ENCODE measurements around the gene FIS1.
"Not testable (repeated sequence)": the region's sequence is repeated elsewhere in the genome, so short reads cannot be mapped to it uniquely, and the experiment has no call there.

The FIS1 gene

DNA sequence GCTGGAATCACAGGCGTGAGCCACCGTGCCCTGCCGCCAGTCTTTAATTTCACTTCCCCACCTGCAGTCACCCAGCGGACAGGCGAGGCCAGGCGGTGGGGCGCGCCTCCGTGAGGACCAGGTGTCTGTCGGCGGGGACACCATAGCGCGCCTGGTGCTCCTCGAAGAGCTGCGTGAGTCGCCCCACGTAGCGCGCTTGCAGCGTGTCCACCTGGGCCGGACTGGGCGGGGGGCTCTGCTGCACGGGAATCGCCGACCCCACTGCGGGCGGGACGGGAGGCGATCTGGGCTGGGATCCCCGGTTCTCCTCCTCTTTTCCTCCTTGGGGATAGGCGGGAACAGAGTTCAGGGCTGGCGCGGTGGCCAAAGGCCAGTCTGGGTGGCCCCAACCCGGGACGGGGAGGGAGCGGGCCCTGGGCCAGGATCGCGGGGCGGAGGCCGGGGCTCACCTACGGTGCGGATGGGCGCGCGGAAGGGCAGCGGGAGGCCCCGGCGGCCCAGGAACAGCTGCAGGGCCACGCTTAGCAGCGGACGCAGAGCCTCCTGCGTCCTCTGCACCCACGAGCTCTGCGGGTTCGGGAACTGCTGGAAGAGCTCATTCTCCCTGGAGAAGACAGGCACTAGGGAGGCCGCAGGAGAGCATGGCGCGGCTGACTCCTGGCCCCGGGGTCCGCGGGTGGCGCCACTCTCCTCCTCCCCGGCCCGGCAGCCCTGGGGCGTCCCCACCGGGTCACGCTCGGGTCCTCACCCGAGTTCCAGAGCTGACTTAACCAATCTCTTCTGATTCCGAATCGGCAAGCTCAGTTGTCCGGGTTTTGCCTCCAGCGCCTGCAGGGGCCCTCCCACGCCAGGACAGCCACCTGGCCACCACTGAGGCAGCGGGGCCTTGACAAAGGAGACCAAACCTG lies 42.9 kb downstream of the FIS1 start:
- no peak overlapping the region for H3K4me3 ChIP-seq (ENCODE audit: extremely low read depth, insufficient read depth, low read length, poor library complexity, severe bottlenecking)
- peaks cover 4% of the 10 kb centered on the region for H3K4me1 ChIP-seq (ENCODE audit: control insufficient read depth, insufficient read depth, low read length, poor library complexity, severe bottlenecking)
- H3K27ac ChIP-seq (ENCODE audit: low read depth, low read length, severe bottlenecking), result no peak overlapping the region
- H3K9me3 ChIP-seq (ENCODE audit: control insufficient read depth, low read length), result no peaks in the 10 kb centered on the region
- peaks cover 8% of the 10 kb centered on the region for H3K36me3 ChIP-seq (ENCODE audit: control insufficient read depth, insufficient read depth, low read length)
- 79 to 83% methylated on average over 61 to 70 of the region's 75 CpGs for WGBS, 2 experiments (ENCODE audit: insufficient coverage in 2 of 2)

- Histone ChIP-seq H3K27ac (ENCODE audit: low read depth, low read length, severe bottlenecking) (no peak within 1 kb of the TSS), H3K4me3 (ENCODE audit: extremely low read depth, insufficient read depth, low read length, poor library complexity, severe bottlenecking) (no peak within 1 kb of the TSS), H3K4me1 (ENCODE audit: control insufficient read depth, insufficient read depth, low read length, poor library complexity, severe bottlenecking) (peaks cover 4% of the 10 kb centered on the region), H3K36me3 (ENCODE audit: control insufficient read depth, insufficient read depth, low read length) (peaks cover 2% of the 10 kb centered on the region), H3K9me3 (ENCODE audit: control insufficient read depth, low read length) (no peaks in the 10 kb centered on the region)
- WGBS, 2 experiments (ENCODE audit: insufficient coverage in 2 of 2), result 54 to 71% methylated on average over 8 to 10 of the region's 21 CpGs
Observed at GRCh38 chr7:101200862-101201599, 43.9 kb downstream of the FIS1 start, which contains the start of gene MOGAT3. Gene MOGAT3 (minus strand): TSS chr7:101201036. CDS start chr7:101200854, 182 bp downstream.

DNA sequence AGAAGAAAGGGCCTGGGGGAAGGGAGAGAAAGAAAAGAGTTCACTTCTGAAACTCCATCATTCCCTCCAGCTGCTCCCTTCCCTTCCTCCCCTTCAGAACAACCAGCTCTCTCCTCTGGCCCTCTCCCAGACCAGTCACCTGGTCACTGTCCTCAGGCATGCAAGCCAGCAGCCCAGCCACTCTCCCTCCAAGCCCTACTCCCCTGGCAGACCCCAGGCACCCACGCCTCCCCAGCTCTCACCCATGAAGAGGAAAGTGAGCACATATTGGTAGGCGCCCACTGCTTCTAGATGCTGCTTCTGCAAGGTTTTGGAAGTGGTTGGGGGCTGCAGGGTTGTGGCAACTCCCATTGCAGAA lies 44.4 kb downstream of the FIS1 start:
- H3K36me3 ChIP-seq (ENCODE audit: control insufficient read depth, insufficient read depth, low read length), result no peaks in the 10 kb centered on the region
- 67% methylated on average over 1 of the region's 2 CpGs; no CpG with 5 or more reads in 1 of the 2 experiments for WGBS, 2 experiments (ENCODE audit: insufficient coverage in 2 of 2)
- H3K4me1 ChIP-seq (ENCODE audit: control insufficient read depth, insufficient read depth, low read length, poor library complexity, severe bottlenecking), result peaks cover 4% of the 10 kb centered on the region
- H3K9me3 ChIP-seq (ENCODE audit: control insufficient read depth, low read length), result no peaks in the 10 kb centered on the region
- H3K27ac ChIP-seq (ENCODE audit: low read depth, low read length, severe bottlenecking), result no peak overlapping the region
- H3K4me3 ChIP-seq (ENCODE audit: extremely low read depth, insufficient read depth, low read length, poor library complexity, severe bottlenecking), result no peak overlapping the region

GRCh38 chr7:101199522-101199921 lies 45.4 kb downstream of the FIS1 start:
- not testable (repeated sequence) for H3K9me3 ChIP-seq (ENCODE audit: control insufficient read depth, low read length); H3K4me3 ChIP-seq (ENCODE audit: extremely low read depth, insufficient read depth, low read length, poor library complexity, severe bottlenecking); H3K27ac ChIP-seq (ENCODE audit: low read depth, low read length, severe bottlenecking); H3K36me3 ChIP-seq (ENCODE audit: control insufficient read depth, insufficient read depth, low read length); H3K4me1 ChIP-seq (ENCODE audit: control insufficient read depth, insufficient read depth, low read length, poor library complexity, severe bottlenecking)
- 87 to 97% methylated on average over 7 to 8 of the region's 10 CpGs for WGBS, 2 experiments (ENCODE audit: insufficient coverage in 2 of 2)

DNA sequence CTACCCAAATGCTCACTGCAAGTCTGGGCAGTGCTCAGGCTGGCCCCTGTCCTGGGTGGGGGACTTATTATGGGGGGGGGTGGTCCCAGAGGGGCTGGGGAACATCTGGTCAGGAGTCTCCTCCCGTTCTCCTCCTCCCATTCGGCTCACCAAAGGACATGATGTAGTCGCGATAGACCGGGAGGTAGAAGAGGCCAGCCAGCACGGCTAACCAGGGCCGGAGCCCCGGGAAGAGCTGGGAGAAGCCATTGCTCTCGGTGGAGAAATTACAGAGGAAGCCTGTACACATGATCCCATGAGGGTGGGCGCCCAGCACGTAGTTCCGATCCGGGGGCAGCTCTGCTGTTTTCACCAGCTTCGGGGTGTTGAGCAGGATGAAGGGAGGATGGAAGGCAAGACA lies 46.4 kb downstream of the FIS1 start:
- Histone ChIP-seq H3K27ac (ENCODE audit: low read depth, low read length, severe bottlenecking) (no peak overlapping the region), H3K4me3 (ENCODE audit: extremely low read depth, insufficient read depth, low read length, poor library complexity, severe bottlenecking) (no peak overlapping the region)
- 82 to 89% methylated on average over 12 of the region's 14 CpGs for WGBS, 2 experiments (ENCODE audit: insufficient coverage in 2 of 2)

GRCh38 chr7:101197991-101198390 lies 46.9 kb downstream of the FIS1 start:
- Histone ChIP-seq H3K36me3 (ENCODE audit: control insufficient read depth, insufficient read depth, low read length) (no peaks in the 10 kb centered on the region), H3K4me3 (ENCODE audit: extremely low read depth, insufficient read depth, low read length, poor library complexity, severe bottlenecking) (no peak overlapping the region), H3K4me1 (ENCODE audit: control insufficient read depth, insufficient read depth, low read length, poor library complexity, severe bottlenecking) (peaks cover 4% of the 10 kb centered on the region), H3K27ac (ENCODE audit: low read depth, low read length, severe bottlenecking) (no peak overlapping the region), H3K9me3 (ENCODE audit: control insufficient read depth, low read length) (no peaks in the 10 kb centered on the region)
- 93 to 96% methylated on average over 19 to 20 of the region's 21 CpGs for WGBS, 2 experiments (ENCODE audit: insufficient coverage in 2 of 2)

More for the DNA sequence above, 46.4 kb downstream of the FIS1 start:
- Histone ChIP-seq H3K4me1 (ENCODE audit: control insufficient read depth, insufficient read depth, low read length, poor library complexity, severe bottlenecking) (peaks cover 4% of the 10 kb centered on the region), H3K36me3 (ENCODE audit: control insufficient read depth, insufficient read depth, low read length) (no peaks in the 10 kb centered on the region), H3K9me3 (ENCODE audit: control insufficient read depth, low read length) (no peaks in the 10 kb centered on the region)

DNA sequence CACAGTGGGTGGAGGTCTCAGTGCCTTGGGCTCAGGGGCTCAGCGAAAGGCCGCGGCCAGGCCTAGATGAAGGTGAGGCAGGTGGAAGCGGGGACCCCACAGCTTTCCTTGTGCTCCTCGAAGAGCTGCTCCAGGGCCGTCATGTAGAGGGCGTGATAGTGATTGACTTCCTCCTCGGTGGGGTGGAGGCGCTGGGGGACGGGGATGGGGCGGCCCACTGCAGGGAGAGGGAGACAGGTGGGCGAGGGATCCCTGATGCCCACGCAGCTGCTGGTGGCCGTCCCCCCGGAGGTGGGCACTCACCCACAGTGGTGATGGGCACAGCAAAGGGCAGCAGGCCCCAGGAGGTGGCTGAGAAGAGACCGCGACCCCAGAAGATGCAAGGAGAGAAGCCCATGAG lies 49.0 kb downstream of the FIS1 start:
- Histone ChIP-seq H3K4me1 (ENCODE audit: control insufficient read depth, insufficient read depth, low read length, poor library complexity, severe bottlenecking) (peaks cover 2% of the 10 kb centered on the region), H3K36me3 (ENCODE audit: control insufficient read depth, insufficient read depth, low read length) (no peaks in the 10 kb centered on the region), H3K4me3 (ENCODE audit: extremely low read depth, insufficient read depth, low read length, poor library complexity, severe bottlenecking) (no peak overlapping the region), H3K27ac (ENCODE audit: low read depth, low read length, severe bottlenecking) (no peak overlapping the region), H3K9me3 (ENCODE audit: control insufficient read depth, low read length) (no peaks in the 10 kb centered on the region)
- 91 to 94% methylated on average over 14 of the region's 17 CpGs for WGBS, 2 experiments (ENCODE audit: insufficient coverage in 2 of 2)

All from mesodermal cell (in vitro differentiated cells).